Panc1 (cell line): Measurements from ENCODE around the gene PSMA3.
"Not testable (repeated sequence)": the region's sequence is repeated elsewhere in the genome, so short reads cannot be mapped to it uniquely, and the experiment has no call there.

ENCODE experiments used
- POLR2AphosphoS5 ChIP-seq: IDR thresholded peaks from 2 replicates; pipeline ENCODE4 v1.6.1; 2012; ENCODE audit warnings: mild to moderate bottlenecking, low read depth, low read length, moderate library complexity
- SIN3A ChIP-seq: IDR thresholded peaks from 2 replicates; pipeline ENCODE4 v1.6.1; 2012; ENCODE audit warnings: low read depth, mild to moderate bottlenecking, low read length, moderate library complexity, borderline replicate concordance; ENCODE audit not compliant: insufficient read depth
- TCF7L2 ChIP-seq: IDR thresholded peaks from 2 replicates; pipeline ENCODE4 v1.6.1; 2011; ENCODE audit warnings: mild to moderate bottlenecking, low read depth, low read length, inconsistent platforms
- TF ChIP-seq, protein P1 (sequence below): fragments of 450-650 bp; IDR thresholded peaks from 2 replicates; pipeline ENCODE4 v1.5.1; 2017; ENCODE audit warnings: mild to moderate bottlenecking

DNA sequence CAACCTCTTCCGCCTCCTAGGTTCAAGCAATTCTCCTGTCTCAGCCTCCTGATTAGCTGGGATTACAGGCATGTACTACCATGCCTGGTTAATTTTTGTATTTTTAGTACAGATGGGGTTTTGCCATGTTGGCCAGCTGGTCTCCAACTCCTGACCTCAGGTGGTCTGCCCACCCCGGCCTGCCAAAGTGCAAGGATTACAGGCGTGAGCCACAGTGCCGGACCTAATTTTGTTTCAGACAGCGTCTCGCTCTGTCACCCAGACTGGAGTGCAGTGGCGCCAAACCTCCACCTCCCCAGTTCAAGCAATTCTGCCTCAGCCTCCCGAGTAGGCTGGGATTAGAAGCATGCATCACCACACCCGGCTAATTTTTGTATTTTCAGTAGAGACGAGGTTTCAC is 17.4 kb downstream of the PSMA3 start:
- TF ChIP-seq, protein P1, sequence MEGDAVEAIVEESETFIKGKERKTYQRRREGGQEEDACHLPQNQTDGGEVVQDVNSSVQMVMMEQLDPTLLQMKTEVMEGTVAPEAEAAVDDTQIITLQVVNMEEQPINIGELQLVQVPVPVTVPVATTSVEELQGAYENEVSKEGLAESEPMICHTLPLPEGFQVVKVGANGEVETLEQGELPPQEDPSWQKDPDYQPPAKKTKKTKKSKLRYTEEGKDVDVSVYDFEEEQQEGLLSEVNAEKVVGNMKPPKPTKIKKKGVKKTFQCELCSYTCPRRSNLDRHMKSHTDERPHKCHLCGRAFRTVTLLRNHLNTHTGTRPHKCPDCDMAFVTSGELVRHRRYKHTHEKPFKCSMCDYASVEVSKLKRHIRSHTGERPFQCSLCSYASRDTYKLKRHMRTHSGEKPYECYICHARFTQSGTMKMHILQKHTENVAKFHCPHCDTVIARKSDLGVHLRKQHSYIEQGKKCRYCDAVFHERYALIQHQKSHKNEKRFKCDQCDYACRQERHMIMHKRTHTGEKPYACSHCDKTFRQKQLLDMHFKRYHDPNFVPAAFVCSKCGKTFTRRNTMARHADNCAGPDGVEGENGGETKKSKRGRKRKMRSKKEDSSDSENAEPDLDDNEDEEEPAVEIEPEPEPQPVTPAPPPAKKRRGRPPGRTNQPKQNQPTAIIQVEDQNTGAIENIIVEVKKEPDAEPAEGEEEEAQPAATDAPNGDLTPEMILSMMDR = not testable (repeated sequence)
- not testable (repeated sequence) for TF ChIP-seq SIN3A, TCF7L2, POLR2AphosphoS5
